Activated naive CD4-positive, alpha-beta T cell treated with anti-CD3 and anti-CD28 coated beads, Interleukin-2, amount 10 ng/mL, durations not matched to agents 7 days and 5 days (primary cell): Measurements from ENCODE around the gene MYG1.

Source experiments
- CTCF ChIA-PET: fragments of 350-600 bp; sonication (Branson Sonifier 250); formaldehyde crosslinking; loops from one replicate; lab custom pipeline; 2021; ENCODE audit warnings: antibody characterized with exemption; lab: Charles Lee
- DNase-seq: peaks from one replicate; pipeline ENCODE4 v3.0.0-alpha.2; 2020
- H3K27ac Mint-ChIP-seq: one replicate; pipeline ENCODE4 v1.8.0; 2021; ENCODE audit warnings: mild to moderate bottlenecking, moderate library complexity, mixed read lengths
- H3K27me3 Mint-ChIP-seq: one replicate; pipeline ENCODE4 v1.8.0; 2021; ENCODE audit warnings: mild to moderate bottlenecking, mixed read lengths
- H3K36me3 Mint-ChIP-seq: one replicate; pipeline ENCODE4 v1.8.0; 2021; ENCODE audit warnings: mixed read lengths
- H3K4me1 Mint-ChIP-seq: one replicate; pipeline ENCODE4 v1.8.0; 2021; ENCODE audit warnings: mixed read lengths
- H3K4me3 Mint-ChIP-seq: one replicate; pipeline ENCODE4 v1.8.0; 2021; ENCODE audit warnings: mild to moderate bottlenecking, moderate library complexity, mixed read lengths
- H3K9me3 Mint-ChIP-seq: one replicate; pipeline ENCODE4 v1.8.0; 2021; ENCODE audit warnings: mixed read lengths

The MYG1 gene

GRCh38 chr12:53299454-53300180 is at the start of gene MYG1:
Gene MYG1 (plus strand): TSS chr12:53299695. CDS start chr12:53299738, 43 bp downstream.
- Mint-ChIP-seq H3K27me3 (no peaks in the 10 kb centered on the region), H3K4me3 (peak within 1 kb of the TSS; percentile 91), H3K4me1 (peaks cover 73% of the 10 kb centered on the region), H3K27ac (peak within 1 kb of the TSS; percentile 78), H3K36me3 (peaks cover 45% of the 10 kb centered on the region), H3K9me3 (no peaks in the 10 kb centered on the region)
- peak; percentile 94 for DNase-seq
- CTCF ChIA-PET, result interaction anchor here (1.0 to 2.5 kb wide), 6 partner anchors 22 to 140 kb away, joined by 3 to 21 read pairs (median 6); partner anchors contain the start of gene AAAS

- H3K27me3 Mint-ChIP-seq, result peaks cover 6% of the 10 kb centered on the region
- peaks cover 15% of the 10 kb centered on the region for H3K36me3 Mint-ChIP-seq
- CTCF ChIA-PET, result interaction anchor here (0.7 to 11.3 kb wide), 19 partner anchors 9 to 187 kb away, joined by 3 to 250 read pairs (median 4); partner anchors contain the start of genes AAAS and ESPL1
- H3K4me1 Mint-ChIP-seq, result peaks cover 48% of the 10 kb centered on the region
- no peaks in the 10 kb centered on the region for H3K9me3 Mint-ChIP-seq
- H3K27ac Mint-ChIP-seq, result peak overlapping the region; percentile 89
- peak overlapping the region; percentile 96 for H3K4me3 Mint-ChIP-seq
- DNase-seq, result peak; percentile 85
These were observed 47.8 kb upstream of the MYG1 start for GRCh38 chr12:53251477-53252348.

- DNase-seq, result no peak
- Mint-ChIP-seq H3K9me3 (no peaks in the 10 kb centered on the region), H3K27me3 (no peaks in the 10 kb centered on the region), H3K27ac (peak overlapping the region; percentile 89), H3K4me1 (peaks cover 48% of the 10 kb centered on the region), H3K36me3 (peaks cover 15% of the 10 kb centered on the region), H3K4me3 (peak overlapping the region; percentile 96)
- CTCF ChIA-PET, result interaction anchor here (0.9 to 11.3 kb wide), 7 partner anchors 12 to 93 kb away, joined by 3 to 250 read pairs (median 6); partner anchors contain the start of genes AAAS and ESPL1
These were observed 47.1 kb upstream of the MYG1 start for GRCh38 chr12:53252349-53252916.

- H3K4me1 Mint-ChIP-seq, result peaks cover 50% of the 10 kb centered on the region
These were observed 46.2 kb upstream of the MYG1 start for GRCh38 chr12:53253298-53253697.

GRCh38 chr12:53254816-53255545 is 44.5 kb upstream of the MYG1 start:
- DNase-seq, result no peak
- Mint-ChIP-seq H3K4me3 (no peak overlapping the region), H3K36me3 (peaks cover 15% of the 10 kb centered on the region), H3K27ac (peak overlapping the region; percentile 38), H3K4me1 (peaks cover 56% of the 10 kb centered on the region), H3K9me3 (no peaks in the 10 kb centered on the region), H3K27me3 (no peaks in the 10 kb centered on the region)
- CTCF ChIA-PET, result interaction anchor here (1.0 to 11.3 kb wide), 4 partner anchors 12 to 58 kb away, joined by 4 to 250 read pairs (median 6); no protein-coding TSS in a partner anchor

More at GRCh38 chr12:53253298-53253697, 46.2 kb upstream of the MYG1 start:
- Mint-ChIP-seq H3K27ac (no peak overlapping the region), H3K4me3 (peak overlapping the region; percentile 96), H3K27me3 (no peaks in the 10 kb centered on the region), H3K36me3 (peaks cover 15% of the 10 kb centered on the region), H3K9me3 (no peaks in the 10 kb centered on the region)
- DNase-seq, result no peak
- CTCF ChIA-PET, result interaction anchor here (0.7 to 11.3 kb wide), 5 partner anchors 15 to 187 kb away, joined by 3 to 250 read pairs (median 7); partner anchors contain the start of gene ESPL1

- DNase-seq, result no peak
- H3K4me3 Mint-ChIP-seq, result no peak overlapping the region
- peaks cover 54% of the 10 kb centered on the region for H3K4me1 Mint-ChIP-seq
- peaks cover 15% of the 10 kb centered on the region for H3K36me3 Mint-ChIP-seq
- CTCF ChIA-PET, result interaction anchor here (1.0 to 11.3 kb wide), 2 partner anchors 12 to 41 kb away, joined by 3 to 250 read pairs; no protein-coding TSS in a partner anchor
- H3K9me3 Mint-ChIP-seq, result no peaks in the 10 kb centered on the region
- no peaks in the 10 kb centered on the region for H3K27me3 Mint-ChIP-seq
- H3K27ac Mint-ChIP-seq, result peak overlapping the region; percentile 8
These were observed 43.5 kb upstream of the MYG1 start for GRCh38 chr12:53255996-53256395.

- H3K4me1 Mint-ChIP-seq, result peaks cover 32% of the 10 kb centered on the region
- no peak overlapping the region for H3K27ac Mint-ChIP-seq
- H3K4me3 Mint-ChIP-seq, result no peak overlapping the region
- no peaks in the 10 kb centered on the region for H3K27me3 Mint-ChIP-seq
- CTCF ChIA-PET, result interaction anchor here (0.7 to 11.3 kb wide), 2 partner anchors 44 to 63 kb away, joined by 3 to 250 read pairs; partner anchors contain the start of gene AAAS
- DNase-seq, result no peak
- no peaks in the 10 kb centered on the region for H3K9me3 Mint-ChIP-seq
- H3K36me3 Mint-ChIP-seq, result peaks cover 9% of the 10 kb centered on the region
These were observed 40.7 kb upstream of the MYG1 start for GRCh38 chr12:53258541-53259539.

GRCh38 chr12:53259891-53260290 is 39.6 kb upstream of the MYG1 start:
- Mint-ChIP-seq H3K4me3 (no peak overlapping the region), H3K27me3 (no peaks in the 10 kb centered on the region), H3K27ac (no peak overlapping the region), H3K9me3 (no peaks in the 10 kb centered on the region), H3K36me3 (peaks cover 2% of the 10 kb centered on the region), H3K4me1 (peaks cover 23% of the 10 kb centered on the region)
- CTCF ChIA-PET, result interaction anchor here (11.3 kb wide), 1 partner anchor 45 kb away, joined by 250 read pairs; no protein-coding TSS in a partner anchor
- no peak for DNase-seq

GRCh38 chr12:53265783-53266182 is 33.7 kb upstream of the MYG1 start:
- Mint-ChIP-seq H3K4me3 (no peak overlapping the region), H3K27ac (no peak overlapping the region), H3K36me3 (peaks cover 25% of the 10 kb centered on the region), H3K4me1 (peaks cover 37% of the 10 kb centered on the region), H3K27me3 (no peaks in the 10 kb centered on the region), H3K9me3 (no peaks in the 10 kb centered on the region)
- DNase-seq, result no peak
- CTCF ChIA-PET, result interaction anchor here (1.0 to 6.1 kb wide), 6 partner anchors 14 to 200 kb away, joined by 3 to 148 read pairs (median 4); partner anchors contain the start of gene PFDN5

- Mint-ChIP-seq H3K4me3 (peak overlapping the region; percentile 99), H3K9me3 (no peaks in the 10 kb centered on the region), H3K27me3 (no peaks in the 10 kb centered on the region), H3K27ac (peak overlapping the region; percentile 93), H3K4me1 (peaks cover 48% of the 10 kb centered on the region), H3K36me3 (peaks cover 36% of the 10 kb centered on the region)
- CTCF ChIA-PET, result interaction anchor here (0.7 to 6.1 kb wide), 19 partner anchors 11 to 201 kb away, joined by 3 to 148 read pairs (median 5); partner anchors contain the start of genes AAAS, MYG1 and PFDN5
- DNase-seq, result peak; percentile 54
These were observed 32.0 kb upstream of the MYG1 start for GRCh38 chr12:53267306-53267998.

- peaks cover 50% of the 10 kb centered on the region for H3K4me1 Mint-ChIP-seq
These were observed 31.4 kb upstream of the MYG1 start, which contains the start of gene ESPL1 for GRCh38 chr12:53267999-53268629. Gene ESPL1 (plus strand): TSS chr12:53268299. CDS start chr12:53268767, 468 bp downstream.

More at GRCh38 chr12:53267999-53268629, 31.4 kb upstream of the MYG1 start, which contains the start of gene ESPL1:
- Mint-ChIP-seq H3K27me3 (no peaks in the 10 kb centered on the region), H3K36me3 (peaks cover 39% of the 10 kb centered on the region), H3K9me3 (no peaks in the 10 kb centered on the region), H3K4me3 (peak within 1 kb of the TSS; percentile 99), H3K27ac (peak within 1 kb of the TSS; percentile 93)
- DNase-seq, result peak; percentile 87
- CTCF ChIA-PET, result interaction anchor here (0.8 to 6.1 kb wide), 19 partner anchors 10 to 109 kb away, joined by 3 to 148 read pairs (median 5); partner anchors contain the start of genes AAAS and PFDN5
